ENCODE data around the gene ZC3HAV1L. TPM values are rescaled to one million over a fixed set of nuclear protein-coding genes. Genes with fewer than 3 reads are reported as not detected.

ZC3HAV1L gene
- total RNA-seq, 4 donors from 2014 or later, result 7.0 to 15.4 (median 10.2) TPM

- Histone ChIP-seq H3K4me3 (peak within 1 kb of the TSS; percentile 59 to 74 (median 65)), H3K27ac (replicated peaks in 1 of 4) (peak within 1 kb of the TSS; percentile 18 to 64 (median 46)), H3K27me3 (no peaks in the 10 kb centered on the region), H3K36me3 (no peaks in the 10 kb centered on the region), H3K4me1 (peaks cover 0 to 22% (median 20%) of the 10 kb centered on the region in 4 donors), H3K9me3 (no peaks in the 10 kb centered on the region)
- TF ChIP-seq CTCF (IDR thresholded peaks at IDR 0.05) (peak in 2 of 3 experiments; percentile 37 to 43), EP300 (IDR thresholded peaks at IDR 0.05) (no peak)
- intact Hi-C loops (cut with DNase I), result loop anchor here (10.0 kb wide), 1 partner anchor 97 kb away; no protein-coding TSS in a partner anchor
- no peak for DNase-seq (ENCODE audit: extremely low spot score)
- 11% methylated on average over 9 of the region's 105 CpGs for WGBS
These were observed 54.3 kb downstream of the ZC3HAV1L start, which contains the start of gene KIAA1549 for GRCh38 chr7:138981332-138982203. Gene KIAA1549 (minus strand): TSS chr7:138981389. CDS start chr7:138981269, 120 bp downstream.

- intact Hi-C loops (cut with DNase I), result loop anchor here (10.0 kb wide), 1 partner anchor 96 kb away; no protein-coding TSS in a partner anchor
- H3K4me3 ChIP-seq, result peak overlapping the region; percentile 59 to 74 (median 65)
- H3K27ac ChIP-seq (replicated peaks in 1 of 4), result no peak overlapping the region
- H3K9me3 ChIP-seq, result no peaks in the 10 kb centered on the region
- 1% methylated on average over 45 of the region's 68 CpGs for WGBS
- peaks cover 0 to 22% (median 20%) of the 10 kb centered on the region in 4 donors for H3K4me1 ChIP-seq
- DNase-seq (ENCODE audit: extremely low spot score), result no peak
- TF ChIP-seq EP300 (IDR thresholded peaks at IDR 0.05) (no peak), CTCF (IDR thresholded peaks at IDR 0.05) (no peak), POLR2A (IDR thresholded peaks at IDR 0.05; ENCODE audit: low read depth) (no peak), POLR2AphosphoS5 (IDR thresholded peaks at IDR 0.05) (no peak)
- no peaks in the 10 kb centered on the region for H3K36me3 ChIP-seq
- no peaks in the 10 kb centered on the region for H3K27me3 ChIP-seq
These were observed 55.1 kb downstream of the ZC3HAV1L start for GRCh38 chr7:138980563-138981291.

DNA sequence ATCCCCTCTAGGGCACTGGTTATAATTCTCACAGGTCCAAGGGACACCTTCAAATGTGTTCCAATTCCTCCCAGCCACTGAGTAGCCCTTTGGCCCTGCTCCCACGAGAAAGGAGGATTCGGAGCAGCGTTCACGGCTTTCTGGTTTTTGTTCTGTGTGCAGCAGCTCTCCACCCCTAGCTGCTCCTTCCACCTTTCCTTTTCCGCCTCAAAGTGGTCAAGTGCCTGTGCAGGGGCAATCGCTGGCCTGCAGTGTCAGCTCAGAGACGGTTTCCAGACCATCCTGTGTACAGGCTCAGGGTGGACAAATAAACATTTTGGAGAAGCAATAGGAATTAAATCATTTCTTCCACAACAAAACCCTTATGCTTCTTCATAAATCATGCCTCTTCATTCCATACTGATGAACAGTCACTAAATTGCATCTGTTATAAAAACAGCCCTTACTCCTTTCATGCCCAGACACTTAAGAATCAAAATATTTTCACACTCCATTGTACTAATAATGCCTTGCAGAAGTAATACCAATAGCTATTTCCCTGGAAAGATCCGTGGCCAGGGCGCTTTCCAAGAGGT lies 55.8 kb downstream of the ZC3HAV1L start:
- no peaks in the 10 kb centered on the region for H3K36me3 ChIP-seq
- 24% methylated on average over 9 of the region's 9 CpGs for WGBS
- no peak overlapping the region for H3K27ac ChIP-seq (replicated peaks in 1 of 4)
- DNase-seq (ENCODE audit: extremely low spot score), result no peak
- H3K9me3 ChIP-seq, result no peaks in the 10 kb centered on the region
- intact Hi-C loops (cut with DNase I), result loop anchor here (10.0 kb wide), 1 partner anchor 95 kb away; no protein-coding TSS in a partner anchor
- no peaks in the 10 kb centered on the region for H3K27me3 ChIP-seq
- peaks cover 0 to 22% (median 20%) of the 10 kb centered on the region in 4 donors for H3K4me1 ChIP-seq
- TF ChIP-seq POLR2AphosphoS5 (IDR thresholded peaks at IDR 0.05) (no peak), EP300 (IDR thresholded peaks at IDR 0.05) (no peak)
- peak overlapping the region; percentile 59 to 74 (median 65) for H3K4me3 ChIP-seq

DNA sequence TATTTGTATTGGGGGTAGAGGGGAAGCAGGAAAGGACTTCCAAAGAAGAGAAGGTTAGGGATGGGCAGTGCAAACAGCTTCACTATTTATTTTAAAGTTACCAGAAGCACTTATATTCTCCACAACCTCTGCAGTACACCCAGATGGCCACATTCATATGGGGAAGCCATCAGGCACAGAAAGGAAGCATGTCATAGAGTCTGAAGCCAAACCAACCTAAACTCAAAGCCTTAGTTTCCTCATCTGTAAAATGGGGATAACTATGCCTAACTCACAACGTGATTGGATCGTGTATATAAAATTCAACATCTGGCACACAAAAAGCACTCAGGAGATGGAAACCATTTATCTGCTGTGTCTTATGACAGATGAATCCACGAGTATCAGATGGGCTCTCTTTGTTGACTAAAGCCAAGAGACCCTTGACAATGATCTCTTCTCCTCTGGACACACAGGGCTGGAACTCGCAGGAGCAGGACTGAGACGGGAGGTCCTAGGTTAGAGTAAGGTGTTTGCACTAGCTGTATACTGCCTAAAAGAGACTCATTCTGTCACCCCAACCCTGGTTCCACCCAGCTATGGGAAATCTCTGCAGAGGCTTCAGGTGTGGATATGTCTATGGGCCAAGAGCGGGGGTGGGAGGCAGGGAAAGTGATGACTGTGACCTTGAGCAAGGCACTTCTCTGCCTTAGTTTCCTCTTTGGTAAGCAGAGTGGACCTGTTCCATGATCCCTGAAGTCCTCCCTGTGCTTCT lies 56.4 kb downstream of the ZC3HAV1L start:
- no peaks in the 10 kb centered on the region for H3K36me3 ChIP-seq
- no peak overlapping the region for H3K27ac ChIP-seq (replicated peaks in 1 of 4)
- peak overlapping the region in 2 of 4 donors; percentile 59 to 66 for H3K4me3 ChIP-seq
- intact Hi-C loops (cut with DNase I), result no loop called here
- WGBS, result 86% methylated on average over 6 of the region's 6 CpGs
- DNase-seq (ENCODE audit: extremely low spot score), result no peak
- no peaks in the 10 kb centered on the region for H3K27me3 ChIP-seq
- H3K4me1 ChIP-seq, result peaks cover 0 to 22% (median 20%) of the 10 kb centered on the region in 4 donors
- TF ChIP-seq POLR2AphosphoS5 (IDR thresholded peaks at IDR 0.05) (no peak), POLR2A (IDR thresholded peaks at IDR 0.05; ENCODE audit: low read depth) (no peak), EP300 (IDR thresholded peaks at IDR 0.05) (no peak), CTCF (IDR thresholded peaks at IDR 0.05) (no peak)
- H3K9me3 ChIP-seq, result no peaks in the 10 kb centered on the region

Data from esophagus muscularis mucosa (tissue), 4 donors.